Mucosa of rectum (tissue), 2 donors: ENCODE results near the gene MGST2.

Source experiments
- H3K27ac ChIP-seq, 2 donors: one replicate each; pipeline ENCODE4 v1.7.0; 2013; ENCODE audit warnings: inconsistent platforms in 2 of 2, low read depth in 2 of 2, low read length in 2 of 2
- H3K27me3 ChIP-seq, 2 donors: one replicate each; pipeline ENCODE4 v1.7.0; 2013; ENCODE audit warnings: low read length in 2 of 2; ENCODE audit not compliant: control insufficient read depth in 2 of 2, insufficient read depth in 2 of 2
- H3K36me3 ChIP-seq, 2 donors: one replicate each; pipeline ENCODE4 v1.7.0; 2013; ENCODE audit warnings: low read length in 2 of 2; ENCODE audit not compliant: control insufficient read depth in 2 of 2, insufficient read depth in 2 of 2
- H3K4me1 ChIP-seq, 2 donors: one replicate each; pipeline ENCODE4 v1.7.0; 2013; ENCODE audit warnings: low read length in 2 of 2, mild to moderate bottlenecking in 1 of 2; ENCODE audit not compliant: control insufficient read depth in 2 of 2, insufficient read depth in 2 of 2
- H3K4me3 ChIP-seq, 2 donors: one replicate each; pipeline ENCODE4 v1.7.0; 2013; ENCODE audit warnings: low read length in 2 of 2
- H3K9ac ChIP-seq, 2 donors: one replicate each; pipeline ENCODE4 v1.7.0; 2013; ENCODE audit warnings: low read length in 2 of 2, low read depth in 1 of 2, mild to moderate bottlenecking in 1 of 2
- H3K9me3 ChIP-seq, 2 donors: one replicate each; pipeline ENCODE4 v1.7.0; 2013; ENCODE audit warnings: low read length in 2 of 2; ENCODE audit not compliant: control insufficient read depth in 2 of 2
- donor health status: healthy.
- donor health status: Normal muscosa, but diverticular disease.

MGST2 gene

DNA sequence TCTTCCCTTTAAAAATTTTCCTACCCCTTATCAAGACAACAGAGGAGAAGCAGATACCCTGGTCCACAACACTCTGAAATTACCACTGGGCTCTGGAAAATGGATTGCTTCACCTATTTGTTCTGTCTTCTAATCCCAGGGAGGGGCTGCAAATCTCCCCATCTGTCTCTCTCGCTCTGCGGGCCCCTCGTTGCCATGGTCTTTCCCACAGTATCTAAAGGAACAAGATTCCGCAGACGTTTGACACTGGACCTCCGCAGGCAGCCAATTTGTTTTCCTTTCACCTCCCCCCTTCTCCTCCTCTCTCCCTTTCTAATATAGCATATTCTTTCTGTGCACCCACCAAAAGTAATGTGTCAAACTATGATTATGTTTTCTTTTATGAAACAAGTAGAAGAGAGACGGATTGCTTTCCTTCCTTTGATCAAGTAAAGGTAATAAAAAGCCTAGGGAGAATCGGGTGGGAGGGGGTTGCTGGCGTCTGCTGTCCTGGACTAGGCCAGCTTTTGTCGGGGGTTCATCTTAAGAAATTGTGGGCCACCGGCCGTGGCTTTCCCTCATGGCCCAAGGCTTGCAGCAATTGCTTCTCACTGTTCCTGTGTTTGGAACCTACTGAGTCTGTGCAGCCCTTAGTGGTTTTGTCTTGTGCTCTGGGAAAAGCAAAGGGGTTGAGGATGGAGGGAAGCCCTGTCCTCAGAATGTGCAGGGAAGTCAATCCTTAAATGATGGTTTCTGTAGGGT, 81.0 kb downstream of the MGST2 start:
- no peaks in the 10 kb centered on the region for H3K4me1 ChIP-seq
- no peaks in the 10 kb centered on the region for H3K36me3 ChIP-seq
- H3K27me3 ChIP-seq = no peaks in the 10 kb centered on the region
- H3K27ac ChIP-seq = no peak overlapping the region
- H3K9ac ChIP-seq = no peak overlapping the region
- H3K9me3 ChIP-seq = no peaks in the 10 kb centered on the region
- no peak overlapping the region for H3K4me3 ChIP-seq

DNA sequence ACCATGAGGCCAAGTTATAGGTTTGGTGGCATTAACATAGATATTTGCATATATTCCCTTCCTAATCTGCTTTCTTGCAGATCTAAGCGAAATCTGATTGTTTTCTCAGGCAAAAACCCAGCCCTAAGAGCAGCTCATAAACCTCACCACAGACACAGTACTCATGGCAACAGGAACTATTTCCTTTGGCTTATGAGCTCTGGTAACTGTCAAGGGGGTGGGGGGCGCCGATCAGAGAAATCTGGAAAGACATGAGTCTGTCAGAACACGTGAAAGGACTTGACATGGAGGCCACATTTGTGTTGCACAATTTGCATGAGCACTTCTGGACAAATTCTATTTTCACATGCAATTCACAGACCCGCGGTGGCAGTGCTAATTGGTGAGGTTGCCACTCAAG, 83.7 kb downstream of the MGST2 start:
- Histone ChIP-seq H3K9me3 (no peaks in the 10 kb centered on the region), H3K27me3 (no peaks in the 10 kb centered on the region), H3K4me3 (no peak overlapping the region), H3K36me3 (no peaks in the 10 kb centered on the region), H3K9ac (no peak overlapping the region), H3K27ac (no peak overlapping the region), H3K4me1 (no peaks in the 10 kb centered on the region)

GRCh38 chr4:139749835-139750498, 84.3 kb downstream of the MGST2 start:
- Histone ChIP-seq H3K36me3 (no peaks in the 10 kb centered on the region), H3K4me3 (no peak overlapping the region), H3K4me1 (no peaks in the 10 kb centered on the region), H3K27me3 (no peaks in the 10 kb centered on the region), H3K27ac (no peak overlapping the region), H3K9me3 (no peaks in the 10 kb centered on the region), H3K9ac (no peak overlapping the region)

DNA sequence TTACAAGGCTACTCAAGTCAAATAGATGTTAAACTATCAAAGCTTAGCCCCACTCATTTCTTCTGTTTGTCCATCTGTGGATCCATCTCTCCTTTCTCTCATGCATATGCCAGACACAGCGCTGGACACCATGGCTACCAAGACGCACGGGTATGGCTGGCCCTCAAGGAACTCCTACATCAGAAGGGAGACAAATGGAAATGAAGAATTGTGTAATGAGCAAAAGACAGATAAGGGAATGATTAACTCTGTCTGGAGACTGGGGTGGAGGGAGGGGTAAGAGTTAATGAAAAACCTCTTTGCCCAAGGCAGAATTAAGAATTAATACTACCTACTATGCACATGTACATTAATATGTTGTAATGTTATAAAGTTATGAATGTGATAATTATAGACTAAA, 88.1 kb downstream of the MGST2 start:
- Histone ChIP-seq H3K4me3 (no peak overlapping the region), H3K4me1 (no peaks in the 10 kb centered on the region), H3K36me3 (no peaks in the 10 kb centered on the region), H3K9me3 (no peaks in the 10 kb centered on the region), H3K27ac (no peak overlapping the region), H3K27me3 (no peaks in the 10 kb centered on the region), H3K9ac (no peak overlapping the region)
